ENCODE results near the gene SKAP1. TPM values are rescaled to one million over a fixed set of nuclear protein-coding genes. Genes with fewer than 3 reads are reported as not detected.
A peak's percentile ranks its signal among the peaks of the same experiment; 100 is the strongest.

SKAP1 gene
- total and polyA plus RNA-seq, 2 of the 13 experiments (the other 11 are each of a cell fraction or from before 2014, with no cell fraction given), result 0.21 TPM; not detected in 1

GRCh38 chr17:48107137-48108055 is 322.6 kb downstream of the SKAP1 start, which contains the start of gene SNX11 (continued):
- TF ChIP-seq HNF4G (IDR thresholded peaks at IDR 0.05; ENCODE audit: borderline replicate concordance, low read depth, low read length) (no peak), HNF4G (CRISPR knock-in tag; IDR thresholded peaks at IDR 0.05; ENCODE audit: borderline replicate concordance, low read depth) (peak; percentile 57; the same call in 1 of the 2 replicates), EEA1 (CRISPR knock-in tag; IDR thresholded peaks at IDR 0.05; ENCODE audit: borderline replicate concordance) (no peak), FOXK2 (IDR thresholded peaks at IDR 0.05) (no peak), HDAC1 (CRISPR knock-in tag; IDR thresholded peaks at IDR 0.05) (peak; percentile 96), NR2C2 (CRISPR knock-in tag; IDR thresholded peaks at IDR 0.05; ENCODE audit: borderline replicate concordance) (peak; percentile 99), ZNF296 (CRISPR knock-in tag; conservative IDR thresholded peaks at IDR 0.05) (0 out of 2 replicates have a peak, but pooled peaks have one; percentile 30), ZSCAN25 (CRISPR knock-in tag; IDR thresholded peaks at IDR 0.05) (0 out of 2 replicates have a peak, but pooled peaks have one; percentile 22), PAF1 (CRISPR knock-in tag; IDR thresholded peaks at IDR 0.05) (no peak), DMAP1 (CRISPR knock-in tag; IDR thresholded peaks at IDR 0.05) (peak; percentile 68), GZF1 (CRISPR knock-in tag; IDR thresholded peaks at IDR 0.05) (0 out of 2 replicates have a peak, but pooled peaks have one; percentile 36), MIXL1 (CRISPR knock-in tag; IDR thresholded peaks at IDR 0.05) (peak; percentile 37), ZNF407 (CRISPR knock-in tag; IDR thresholded peaks at IDR 0.05; ENCODE audit: not compliant biosample characterization) (peak; percentile 33), JARID2 (CRISPR knock-in tag; IDR thresholded peaks at IDR 0.05; ENCODE audit: insufficient replicate concordance) (peak; percentile 6), U2AF1 (optimal IDR thresholded peaks at IDR 0.05; ENCODE audit: low read depth, low read length) (no peak)
- TF ChIP-seq, protein P1, sequence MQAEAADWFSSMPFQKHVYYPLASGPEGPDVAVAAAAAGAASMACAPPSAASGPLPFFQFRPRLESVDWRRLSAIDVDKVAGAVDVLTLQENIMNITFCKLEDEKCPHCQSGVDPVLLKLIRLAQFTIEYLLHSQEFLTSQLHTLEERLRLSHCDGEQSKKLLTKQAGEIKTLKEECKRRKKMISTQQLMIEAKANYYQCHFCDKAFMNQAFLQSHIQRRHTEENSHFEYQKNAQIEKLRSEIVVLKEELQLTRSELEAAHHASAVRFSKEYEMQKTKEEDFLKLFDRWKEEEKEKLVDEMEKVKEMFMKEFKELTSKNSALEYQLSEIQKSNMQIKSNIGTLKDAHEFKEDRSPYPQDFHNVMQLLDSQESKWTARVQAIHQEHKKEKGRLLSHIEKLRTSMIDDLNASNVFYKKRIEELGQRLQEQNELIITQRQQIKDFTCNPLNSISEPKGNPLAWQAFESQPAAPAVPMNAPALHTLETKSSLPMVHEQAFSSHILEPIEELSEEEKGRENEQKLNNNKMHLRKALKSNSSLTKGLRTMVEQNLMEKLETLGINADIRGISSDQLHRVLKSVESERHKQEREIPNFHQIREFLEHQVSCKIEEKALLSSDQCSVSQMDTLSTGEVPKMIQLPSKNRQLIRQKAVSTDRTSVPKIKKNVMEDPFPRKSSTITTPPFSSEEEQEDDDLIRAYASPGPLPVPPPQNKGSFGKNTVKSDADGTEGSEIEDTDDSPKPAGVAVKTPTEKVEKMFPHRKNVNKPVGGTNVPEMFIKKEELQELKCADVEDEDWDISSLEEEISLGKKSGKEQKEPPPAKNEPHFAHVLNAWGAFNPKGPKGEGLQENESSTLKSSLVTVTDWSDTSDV (CRISPR knock-in tag; IDR thresholded peaks at IDR 0.05), result no peak; the same call in 1 of the 2 replicates

Data from HepG2 (cell line).